Uterus (tissue), 2 donors: ENCODE measurements around the gene SPG21.

ENCODE experiments used
- POLR2A ChIP-seq, 2 donors: fragments of 450-650 bp; IDR thresholded peaks; one replicate each; pipeline ENCODE4 v1.6.1; 2016; ENCODE audit warnings: antibody characterized with exemption in 2 of 2, mild to moderate bottlenecking in 1 of 2, moderate library complexity in 1 of 2
- TF ChIP-seq, protein P1 (sequence below), 4 experiments: fragments of 200-600 bp in 2 of 4; fragments of 450-650 bp in 2 of 4; sonication (generic) in 2 of 4; IDR thresholded peaks; one replicate each; pipeline ENCODE4 v1.5.1; 2016 to 2019; ENCODE audit warnings: antibody characterized with exemption in 4 of 4, mild to moderate bottlenecking in 2 of 4, moderate library complexity in 1 of 4

- TF ChIP-seq, protein P1, sequence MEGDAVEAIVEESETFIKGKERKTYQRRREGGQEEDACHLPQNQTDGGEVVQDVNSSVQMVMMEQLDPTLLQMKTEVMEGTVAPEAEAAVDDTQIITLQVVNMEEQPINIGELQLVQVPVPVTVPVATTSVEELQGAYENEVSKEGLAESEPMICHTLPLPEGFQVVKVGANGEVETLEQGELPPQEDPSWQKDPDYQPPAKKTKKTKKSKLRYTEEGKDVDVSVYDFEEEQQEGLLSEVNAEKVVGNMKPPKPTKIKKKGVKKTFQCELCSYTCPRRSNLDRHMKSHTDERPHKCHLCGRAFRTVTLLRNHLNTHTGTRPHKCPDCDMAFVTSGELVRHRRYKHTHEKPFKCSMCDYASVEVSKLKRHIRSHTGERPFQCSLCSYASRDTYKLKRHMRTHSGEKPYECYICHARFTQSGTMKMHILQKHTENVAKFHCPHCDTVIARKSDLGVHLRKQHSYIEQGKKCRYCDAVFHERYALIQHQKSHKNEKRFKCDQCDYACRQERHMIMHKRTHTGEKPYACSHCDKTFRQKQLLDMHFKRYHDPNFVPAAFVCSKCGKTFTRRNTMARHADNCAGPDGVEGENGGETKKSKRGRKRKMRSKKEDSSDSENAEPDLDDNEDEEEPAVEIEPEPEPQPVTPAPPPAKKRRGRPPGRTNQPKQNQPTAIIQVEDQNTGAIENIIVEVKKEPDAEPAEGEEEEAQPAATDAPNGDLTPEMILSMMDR (IDR thresholded peaks at IDR 0.05): no peak
- TF ChIP-seq POLR2A (IDR thresholded peaks at IDR 0.05): no peak
Measured at GRCh38 chr15:64916365-64916764, 73.3 kb downstream of the SPG21 start.
